H1 (cell line): ENCODE results near the gene SDF2L1. TPM values are rescaled to one million over a fixed set of nuclear protein-coding genes. Genes with fewer than 3 reads are reported as not detected.

ENCODE experiments used
- CTCF ChIA-PET: fragments of 300-600 bp; sonication (Branson Sonifier 250); formaldehyde crosslinking; loops from one replicate; lab custom pipeline; 2021; ENCODE audit not compliant: partially characterized antibody; lab: Charles Lee
- POLR2A ChIA-PET: fragments of 300-600 bp; sonication (Branson Sonifier 250); formaldehyde crosslinking; loops from one replicate; lab custom pipeline; 2021; ENCODE audit warnings: inconsistent platforms; ENCODE audit not compliant: partially characterized antibody; lab: Charles Lee
- DNase-seq, 2 experiments: peaks; one replicate each; pipeline versions ENCODE4 v3.0.0 to v3.0.0-alpha.2; 2010 to 2022; ENCODE audit warnings: low spot score in 2 of 2, low read depth in 1 of 2, mixed read lengths in 1 of 2
- FAIRE-seq: peaks from 2 replicates; lab custom pipeline; 2011; peaks lifted over from hg19 to GRCh38; lab: Jason Lieb, UNC
- H2AFZ ChIP-seq: 2 replicates; pipeline ENCODE4 v1.8.1; 2012; ENCODE audit warnings: low read length, inconsistent platforms
- H2AK5ac ChIP-seq: 2 replicates; pipeline ENCODE4 v1.6.1; 2013; ENCODE audit warnings: low read depth, low read length
- H2BK120ac ChIP-seq: replicated peaks from 2 replicates; pipeline ENCODE3; 2013; ENCODE audit warnings: low read depth, low read length, inconsistent platforms
- H2BK12ac ChIP-seq: 2 replicates; pipeline ENCODE4 v1.6.1; 2013; ENCODE audit warnings: low read depth, low read length
- H2BK15ac ChIP-seq: 2 replicates; pipeline ENCODE4 v1.6.1; 2013; ENCODE audit warnings: low read length
- H2BK20ac ChIP-seq: 2 replicates; pipeline ENCODE4 v1.6.1; 2013; ENCODE audit warnings: low read length
- H2BK5ac ChIP-seq: 2 replicates; pipeline ENCODE4 v1.6.1; 2013; ENCODE audit warnings: low read depth, low read length
- H3K14ac ChIP-seq: 2 replicates; pipeline ENCODE4 v1.6.1; 2013; ENCODE audit warnings: inconsistent platforms; ENCODE audit not compliant: insufficient read length
- H3K18ac ChIP-seq: 2 replicates; pipeline ENCODE4 v1.6.1; 2013; ENCODE audit warnings: low read length; ENCODE audit errors: extremely low read depth
- H3K23ac ChIP-seq: 2 replicates; pipeline ENCODE4 v1.6.1; 2013; ENCODE audit warnings: inconsistent platforms; ENCODE audit not compliant: insufficient read length
- H3K23me2 ChIP-seq: 2 replicates; pipeline ENCODE4 v1.6.1; 2013; ENCODE audit warnings: low read depth, low read length
- H3K27ac ChIP-seq: 2 replicates; pipeline ENCODE4 v1.6.1; 2011; ENCODE audit warnings: low read depth, low read length, inconsistent platforms
- H3K27me3 ChIP-seq, 4 experiments: replicated peaks in 1 of 4; 1 replicate in 1 of 4; 2 replicates in 3 of 4; pipeline versions ENCODE4 v1.6.1 to v1.8.1; 2011 to 2013; ENCODE audit warnings: low read length in 3 of 4, mild to moderate bottlenecking in 3 of 4, inconsistent platforms in 2 of 4, mixed read lengths in 2 of 4, moderate library complexity in 1 of 4; ENCODE audit not compliant: control insufficient read depth in 3 of 4, insufficient read depth in 3 of 4; ENCODE audit errors: extremely low read depth in 1 of 4
- H3K36me3 ChIP-seq, 4 experiments: 2 replicates each; pipeline versions ENCODE4 v1.6.1 to v1.8.1; 2011 to 2013; ENCODE audit warnings: mild to moderate bottlenecking in 4 of 4, low read length in 3 of 4, moderate library complexity in 2 of 4, control low read depth in 1 of 4, inconsistent platforms in 1 of 4; ENCODE audit not compliant: insufficient read depth in 4 of 4, control insufficient read depth in 2 of 4
- H3K4ac ChIP-seq: replicated peaks from 2 replicates; pipeline ENCODE3; 2013; ENCODE audit warnings: low read length, low read depth, mixed read lengths, inconsistent platforms; ENCODE audit not compliant: insufficient read length
- H3K4me1 ChIP-seq, 4 experiments: replicated peaks in 1 of 4; 1 replicate in 1 of 4; 2 replicates in 3 of 4; pipeline versions ENCODE4 v1.6.1 to v1.8.1; 2011 to 2013; ENCODE audit warnings: low read length in 3 of 4, inconsistent platforms in 2 of 4, mixed read lengths in 1 of 4; ENCODE audit not compliant: insufficient read depth in 4 of 4, control insufficient read depth in 3 of 4
- H3K4me2 ChIP-seq, 2 experiments: 2 replicates each; pipeline versions ENCODE4 v1.6.1 to v1.8.1; 2011 to 2013; ENCODE audit warnings: low read depth in 2 of 2, low read length in 2 of 2, control low read depth in 1 of 2, inconsistent platforms in 1 of 2, mild to moderate bottlenecking in 1 of 2; ENCODE audit not compliant: insufficient read depth in 1 of 2
- H3K4me3 ChIP-seq, 4 experiments: fragments of 200-600, 300-600 bp in 1 of 4; sonication (generic), shearing (Covaris generic), sonication (Bioruptor Twin) in 1 of 4; 2 replicates each; pipeline versions ENCODE4 v1.5.1 to v1.8.1; 2011 to 2016; ENCODE audit warnings: low read length in 4 of 4, low read depth in 3 of 4, control low read depth in 2 of 4, inconsistent platforms in 2 of 4, mild to moderate bottlenecking in 2 of 4, mixed read lengths in 1 of 4, moderate library complexity in 1 of 4; ENCODE audit not compliant: insufficient read depth in 2 of 4; ENCODE audit errors: extremely low read depth in 1 of 4
- H3K56ac ChIP-seq: replicated peaks from 2 replicates; pipeline ENCODE3; 2013; ENCODE audit warnings: low read depth, mild to moderate bottlenecking, mixed read lengths, low read length, inconsistent platforms; ENCODE audit not compliant: insufficient read length
- H3K79me1 ChIP-seq: 2 replicates; pipeline ENCODE4 v1.6.1; 2013; ENCODE audit warnings: low read depth, low read length, control low read depth
- H3K79me2 ChIP-seq, 2 experiments: 2 replicates each; pipeline versions ENCODE4 v1.6.1 to v1.8.1; 2012 to 2013; ENCODE audit warnings: low read length in 2 of 2, mild to moderate bottlenecking in 2 of 2, inconsistent platforms in 1 of 2; ENCODE audit not compliant: insufficient read depth in 2 of 2, control insufficient read depth in 1 of 2
- H3K9ac ChIP-seq, 4 experiments: replicated peaks in 1 of 4; 1 replicate in 1 of 4; 2 replicates in 3 of 4; pipeline versions ENCODE4 v1.6.1 to v1.8.1; 2011 to 2013; ENCODE audit warnings: low read depth in 3 of 4, low read length in 3 of 4, control low read depth in 2 of 4, mild to moderate bottlenecking in 2 of 4, moderate library complexity in 2 of 4, inconsistent platforms in 1 of 4; ENCODE audit errors: extremely low read depth in 1 of 4
- H3K9me3 ChIP-seq, 2 experiments: 2 replicates each; pipeline versions ENCODE4 v1.6.1 to v1.8.1; 2012 to 2013; ENCODE audit warnings: mild to moderate bottlenecking in 2 of 2, moderate library complexity in 2 of 2, control low read depth in 1 of 2, inconsistent platforms in 1 of 2, low read depth in 1 of 2, low read length in 1 of 2, mixed read lengths in 1 of 2; ENCODE audit not compliant: insufficient read depth in 2 of 2
- H4K20me1 ChIP-seq, 2 experiments: replicated peaks in 1 of 2; 2 replicates each; pipeline versions ENCODE3 to v1.8.1; 2011 to 2013; ENCODE audit warnings: inconsistent platforms in 2 of 2, low read length in 2 of 2, mild to moderate bottlenecking in 1 of 2; ENCODE audit not compliant: insufficient read depth in 2 of 2, control insufficient read depth in 1 of 2
- H4K5ac ChIP-seq: 2 replicates; pipeline ENCODE4 v1.6.1; 2013; ENCODE audit warnings: low read length, low read depth, mixed read lengths, inconsistent platforms; ENCODE audit not compliant: insufficient read length
- H4K8ac ChIP-seq: 2 replicates; pipeline ENCODE4 v1.8.0; 2013; ENCODE audit warnings: mild to moderate bottlenecking, moderate library complexity, low read length, inconsistent platforms; ENCODE audit not compliant: insufficient read depth; ENCODE audit errors: extremely low read depth
- H4K91ac ChIP-seq: replicated peaks from 2 replicates; pipeline ENCODE3; 2013; ENCODE audit warnings: low read length, mixed read lengths, inconsistent platforms; ENCODE audit not compliant: insufficient read length
- TCF12 ChIP-seq: IDR thresholded peaks from 2 replicates; pipeline ENCODE4 v1.6.1; 2011; ENCODE audit warnings: low read depth, mild to moderate bottlenecking, low read length
- WGBS, 2 experiments: shearing (Covaris generic) in 1 of 2; methylation state at CpG; one replicate each; pipeline versions ENCODE4 v1.1.6 to v1.1.7; 2013 to 2015; ENCODE audit warnings: low lambda C conversion rate in 2 of 2, mixed read lengths in 2 of 2, inconsistent platforms in 1 of 2, low coverage in 1 of 2, missing lambda C conversion rate in 1 of 2; ENCODE audit not compliant: insufficient replicate concordance in 2 of 2, insufficient coverage in 1 of 2, insufficient read length in 1 of 2; ENCODE audit errors: extremely low coverage in 1 of 2, missing lambda C conversion rate in 1 of 2; 5-methylcytosine and 5-hydroxymethylcytosine counted together
- polyA plus RNA-seq, 7 experiments: library from polyadenylated mRNA; depleted of rRNA in 3 of 7; stranded (reverse) in 5 of 7; unstranded in 2 of 7; fragments of >200 nt in 5 of 7; fragments of 200-250 nt in 2 of 7; gene quantifications; 1 replicate in 5 of 7; 2 replicates in 1 of 7; 4 replicates in 1 of 7; pipeline versions ENCODE4 v1.2.1 to v1.2.3, GENCODE V29; 2011 to 2013; ENCODE audit warnings: missing spikeins in 2 of 7, mixed read lengths in 2 of 7
- total RNA-seq: library from RNA; stranded (reverse); fragmentation: NEBNext Ultra II Directional; extraction: Animal tissue kit (Norgen Biotek cat#: 25700); gene quantifications from 2 replicates; pipeline ENCODE4 v1.2.1, GENCODE V29; 2021
- TF ChIP-seq, protein P1 (sequence below): IDR thresholded peaks from 2 replicates; pipeline ENCODE4 v1.6.1; 2012; ENCODE audit warnings: low read length, inconsistent platforms

Gene SDF2L1
- total and polyA plus RNA-seq, 2 of the 8 experiments (the other 6 are each of a cell fraction or from before 2014, with no cell fraction given) = 51.1 to 59.6 TPM

DNA sequence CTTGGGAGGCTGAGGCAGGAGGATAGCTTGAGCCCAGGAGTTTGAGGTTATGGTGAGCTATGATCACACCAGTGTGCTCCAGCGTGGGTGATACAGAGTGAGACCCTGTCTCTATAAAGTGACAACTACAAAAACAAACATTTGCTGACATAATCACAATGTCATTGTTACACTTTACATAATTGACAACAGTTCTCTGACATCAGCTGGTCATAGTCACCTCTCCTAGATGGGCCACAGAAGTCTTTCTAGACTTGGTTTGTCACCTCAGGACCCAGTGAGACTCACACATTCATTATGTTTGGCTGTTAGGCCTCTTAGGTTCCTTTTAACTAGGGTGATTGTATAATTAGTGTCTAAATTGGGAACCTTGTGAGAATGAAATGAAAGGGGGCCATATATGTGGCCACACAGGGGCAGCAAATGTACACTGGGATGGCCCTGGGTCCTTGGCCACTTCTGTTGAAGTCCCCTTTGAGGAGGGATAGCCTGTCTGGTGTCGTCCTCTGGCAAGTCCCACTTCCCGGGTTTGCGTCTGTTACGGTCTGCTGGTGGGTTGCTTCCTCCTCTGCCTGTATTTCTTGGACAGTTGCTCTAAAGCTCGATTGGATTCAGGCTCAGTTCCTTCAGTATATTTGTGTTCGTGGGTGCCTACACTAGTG, 17.9 kb downstream of the SDF2L1 start:
- H2BK20ac ChIP-seq = no peak overlapping the region
- WGBS, 2 experiments = 87% methylated on average over 7 of the region's 7 CpGs; no CpG with 5 or more reads in 1 of the 2 experiments
- H3K18ac ChIP-seq = no peak overlapping the region
- FAIRE-seq (no peak), DNase-seq (no peak)
- peaks cover 0 to 7% (median 3%) of the 10 kb centered on the region in 4 experiments; a peak in 5 of 7 replicates for H3K4me1 ChIP-seq
- no peak overlapping the region for H2BK15ac ChIP-seq
- H3K27me3 ChIP-seq = no peaks in the 10 kb centered on the region; a peak in 1 of 7 replicates
- no peak overlapping the region for H3K4me3 ChIP-seq
- H4K8ac ChIP-seq = no peak overlapping the region
- no peaks in the 10 kb centered on the region for H3K79me2 ChIP-seq
- no peak overlapping the region for H2BK12ac ChIP-seq
- no peak overlapping the region for H3K23ac ChIP-seq
- H3K4me2 ChIP-seq = no peak overlapping the region
- H4K5ac ChIP-seq = no peak overlapping the region
- H2AK5ac ChIP-seq = no peak overlapping the region
- no peaks in the 10 kb centered on the region for H3K79me1 ChIP-seq
- POLR2A ChIA-PET = interaction anchor here (0.6 to 1.6 kb wide), 3 partner anchors 13 to 946 kb away, joined by 3 read pairs; no protein-coding TSS in a partner anchor
- H2BK120ac ChIP-seq = no peak overlapping the region
- no peak overlapping the region for H2AFZ ChIP-seq
- peaks cover 8% of the 10 kb centered on the region; the same call in 1 of the 2 replicates for H3K23me2 ChIP-seq
- H3K9ac ChIP-seq = no peak overlapping the region
- H3K36me3 ChIP-seq = peaks cover 0 to 3% (median 0%) of the 10 kb centered on the region in 4 experiments; a peak in 1 of 8 replicates
- CTCF ChIA-PET = interaction anchor here (0.8 kb wide), 1 partner anchor 13 kb away, joined by 4 read pairs; no protein-coding TSS in a partner anchor
- no peaks in the 10 kb centered on the region for H3K9me3 ChIP-seq
- peaks cover 0 to 4% of the 10 kb centered on the region in 2 experiments for H4K20me1 ChIP-seq
- H3K27ac ChIP-seq = no peak overlapping the region
- no peak overlapping the region for H3K14ac ChIP-seq
- H3K4ac ChIP-seq = no peak overlapping the region
- H4K91ac ChIP-seq = no peak overlapping the region
- H3K56ac ChIP-seq = no peak overlapping the region
- H2BK5ac ChIP-seq = no peak overlapping the region
- TF ChIP-seq, protein P1, sequence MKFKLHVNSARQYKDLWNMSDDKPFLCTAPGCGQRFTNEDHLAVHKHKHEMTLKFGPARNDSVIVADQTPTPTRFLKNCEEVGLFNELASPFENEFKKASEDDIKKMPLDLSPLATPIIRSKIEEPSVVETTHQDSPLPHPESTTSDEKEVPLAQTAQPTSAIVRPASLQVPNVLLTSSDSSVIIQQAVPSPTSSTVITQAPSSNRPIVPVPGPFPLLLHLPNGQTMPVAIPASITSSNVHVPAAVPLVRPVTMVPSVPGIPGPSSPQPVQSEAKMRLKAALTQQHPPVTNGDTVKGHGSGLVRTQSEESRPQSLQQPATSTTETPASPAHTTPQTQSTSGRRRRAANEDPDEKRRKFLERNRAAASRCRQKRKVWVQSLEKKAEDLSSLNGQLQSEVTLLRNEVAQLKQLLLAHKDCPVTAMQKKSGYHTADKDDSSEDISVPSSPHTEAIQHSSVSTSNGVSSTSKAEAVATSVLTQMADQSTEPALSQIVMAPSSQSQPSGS = no peak
- TF ChIP-seq TCF12 = no peak
